HEK293T (cell line): Measurements from ENCODE around the gene OR2F1.

ENCODE experiments used
- ARNT ChIP-seq: fragments of 450-650 bp; IDR thresholded peaks from 2 replicates; pipeline ENCODE4 v1.6.1; 2017; ENCODE audit warnings: mild to moderate bottlenecking
- ELF4 ChIP-seq: fragments of 450-650 bp; IDR thresholded peaks from 2 replicates; pipeline ENCODE4 v1.6.1; 2017; ENCODE audit warnings: antibody characterized with exemption
- FOXA1 ChIP-seq: fragments of 450-650 bp; IDR thresholded peaks from 2 replicates; pipeline ENCODE4 v1.6.1; 2016; ENCODE audit warnings: mild to moderate bottlenecking
- FOXK2 ChIP-seq: fragments of 450-650 bp; IDR thresholded peaks from 2 replicates; pipeline ENCODE4 v1.6.1; 2016; ENCODE audit warnings: mild to moderate bottlenecking
- FOXM1 ChIP-seq: fragments of 450-650 bp; IDR thresholded peaks from 2 replicates; pipeline ENCODE4 v1.6.1; 2017; ENCODE audit warnings: mild to moderate bottlenecking, borderline replicate concordance
- HDGF ChIP-seq: fragments of 450-650 bp; IDR thresholded peaks from 2 replicates; pipeline ENCODE4 v1.6.1; 2017; ENCODE audit warnings: antibody characterized with exemption, borderline replicate concordance
- L3MBTL2 ChIP-seq: fragments of 450-650 bp; conservative IDR thresholded peaks from 2 replicates; pipeline ENCODE4 v1.6.1; 2016; ENCODE audit warnings: mild to moderate bottlenecking
- LEF1 ChIP-seq: fragments of 450-650 bp; IDR thresholded peaks from 2 replicates; pipeline ENCODE4 v1.6.1; 2017; ENCODE audit warnings: mild to moderate bottlenecking, borderline replicate concordance
- NFRKB ChIP-seq: fragments of 450-650 bp; IDR thresholded peaks from 2 replicates; pipeline ENCODE4 v1.6.1; 2016; ENCODE audit warnings: mild to moderate bottlenecking, moderate library complexity
- PKNOX1 ChIP-seq: fragments of 450-650 bp; IDR thresholded peaks from 2 replicates; pipeline ENCODE4 v1.6.1; 2016
- SP1 ChIP-seq: fragments of 450-650 bp; IDR thresholded peaks from 2 replicates; pipeline ENCODE4 v1.6.1; 2017
- TARDBP ChIP-seq: fragments of 450-650 bp; IDR thresholded peaks from 2 replicates; pipeline ENCODE4 v1.6.1; 2016

GRCh38 chr7:143958781-143959180 lies 4.1 kb downstream of the OR2F1 start:
- TF ChIP-seq FOXK2: no peak
- TF ChIP-seq TARDBP: no peak
- TF ChIP-seq FOXM1: no peak
- no peak for TF ChIP-seq FOXA1
- no peak for TF ChIP-seq HDGF
- no peak for TF ChIP-seq PKNOX1
- TF ChIP-seq SP1: no peak
- TF ChIP-seq LEF1: no peak
- no peak for TF ChIP-seq ELF4
- TF ChIP-seq NFRKB: no peak
- no peak for TF ChIP-seq L3MBTL2
- no peak for TF ChIP-seq ARNT
